ENCODE results near the gene CLASP1.

DNA sequence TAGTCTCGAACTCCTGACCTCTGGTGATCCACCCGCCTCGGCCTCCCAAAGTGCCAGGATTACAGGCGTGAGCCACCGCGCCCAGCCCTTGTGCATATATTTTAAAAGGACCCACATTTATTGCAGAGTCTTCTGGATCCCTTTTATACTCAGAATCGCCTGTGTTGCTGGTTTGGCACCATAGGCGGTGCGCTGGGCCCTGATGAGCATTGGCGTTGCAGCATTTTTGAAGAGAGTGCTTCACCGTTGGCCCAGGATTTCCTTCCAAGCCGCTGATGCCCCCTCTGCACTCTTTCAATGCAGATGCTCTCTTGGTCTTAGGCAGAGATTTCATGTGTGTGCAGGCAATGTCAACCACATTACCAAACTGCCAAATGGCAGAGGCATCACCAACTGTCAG is 350.8 kb downstream of the CLASP1 start:
- TF ChIP-seq POLR2AphosphoS5 (IDR thresholded peaks at IDR 0.05; ENCODE audit: insufficient read depth in 1 of 2, low read depth in 1 of 2) (no peak), POLR2A (IDR thresholded peaks at IDR 0.05) (no peak)

Data from vagina (tissue), 2 donors.